NCI-H510A (cell line): ENCODE data around the gene ANKRD13C.
A peak's percentile ranks its signal among the peaks of the same experiment; 100 is the strongest.
"Not testable (repeated sequence)": the region's sequence is repeated elsewhere in the genome, so short reads cannot be mapped to it uniquely, and the experiment has no call there.

Source experiments
- DNase-seq: peaks from one replicate; lab custom pipeline; 2025; lab: John Stamatoyannopoulos, UW

Gene ANKRD13C

GRCh38 chr1:70354332-70355110, at the start of gene ANKRD13C:
Gene ANKRD13C, minus strand, starts transcription at chr1:70354722. Its CDS starts 314 bp downstream, at chr1:70354408.
- DNase-seq, result peak; percentile 98

- DNase-seq, result no peak
Observed at GRCh38 chr1:70403759-70404158, 49.2 kb upstream of the ANKRD13C start.

- DNase-seq, result no peak
Observed at GRCh38 chr1:70401974-70402373, 47.5 kb upstream of the ANKRD13C start.

GRCh38 chr1:70400335-70400734, 45.8 kb upstream of the ANKRD13C start:
- no peak for DNase-seq

GRCh38 chr1:70397013-70397412, 42.5 kb upstream of the ANKRD13C start:
- no peak for DNase-seq

- DNase-seq, result no peak
Observed at GRCh38 chr1:70396607-70397006, 42.1 kb upstream of the ANKRD13C start.

- no peak for DNase-seq
Observed at GRCh38 chr1:70392626-70393025, 38.1 kb upstream of the ANKRD13C start.

GRCh38 chr1:70387507-70387906, 33.0 kb upstream of the ANKRD13C start:
- DNase-seq, result no peak

GRCh38 chr1:70386121-70386520, 31.6 kb upstream of the ANKRD13C start:
- DNase-seq, result no peak

- no peak for DNase-seq
Observed at GRCh38 chr1:70385477-70385876, 31.0 kb upstream of the ANKRD13C start.

GRCh38 chr1:70384542-70384941, 30.0 kb upstream of the ANKRD13C start:
- DNase-seq, result no peak

- no peak for DNase-seq
Observed at GRCh38 chr1:70383483-70383882, 29.0 kb upstream of the ANKRD13C start.

GRCh38 chr1:70382682-70383081, 28.2 kb upstream of the ANKRD13C start:
- DNase-seq, result no peak

- DNase-seq, result no peak
Observed at GRCh38 chr1:70376196-70376595, 21.7 kb upstream of the ANKRD13C start.

- DNase-seq, result not testable (repeated sequence)
Observed at GRCh38 chr1:70373580-70373979, 19.1 kb upstream of the ANKRD13C start.

GRCh38 chr1:70372426-70372825, 17.9 kb upstream of the ANKRD13C start:
- no peak for DNase-seq

- DNase-seq, result not testable (repeated sequence)
Observed at GRCh38 chr1:70371586-70371985, 17.1 kb upstream of the ANKRD13C start.

GRCh38 chr1:70367397-70367796, 12.9 kb upstream of the ANKRD13C start:
- not testable (repeated sequence) for DNase-seq

- DNase-seq, result not testable (repeated sequence)
Observed at GRCh38 chr1:70366997-70367396, 12.5 kb upstream of the ANKRD13C start.

- DNase-seq, result not testable (repeated sequence)
Observed at GRCh38 chr1:70366425-70366952, 12.0 kb upstream of the ANKRD13C start.

- DNase-seq, result no peak
Observed at GRCh38 chr1:70364439-70364838, 9.9 kb upstream of the ANKRD13C start.

- no peak for DNase-seq
Observed at GRCh38 chr1:70361727-70362398, 7.3 kb upstream of the ANKRD13C start.

- DNase-seq, result no peak
Observed at GRCh38 chr1:70360321-70360720, 5.8 kb upstream of the ANKRD13C start.
